IMR-90 (cell line): ENCODE data around the gene CLCF1. TPM values are rescaled to one million over a fixed set of nuclear protein-coding genes. Genes with fewer than 3 reads are reported as not detected.

Source experiments
- ATAC-seq: fragments of 200-7000 bp; cut with Tn5 transposase; 2 replicates; pipeline ENCODE4 v1.9.1; 2020; ENCODE audit warnings: low read depth, mild to moderate bottlenecking, moderate library complexity
- BruUV-seq: library from RNA; stranded (reverse); fragments of 400-500 nt; replicated peaks from 2 replicates; lab custom pipeline; 2021; lab: Mats Ljungman, UMichigan
- CTCF ChIA-PET: fragments of 300-600 bp; formaldehyde crosslinking; extraction: SDS; loops from one replicate; lab custom pipeline; 2021; ENCODE audit warnings: antibody characterized with exemption; lab: Yijun Ruan, JAX
- POLR2A ChIA-PET: fragments of 300-600 bp; sonication (Branson Sonifier 250); formaldehyde crosslinking; loops from one replicate; lab custom pipeline; 2022; ENCODE audit warnings: antibody characterized with exemption; ENCODE audit not compliant: unreplicated experiment; lab: Charles Lee
- DNase-seq: peaks from one replicate; pipeline ENCODE4 v3.0.0; 2013
- H2AFZ ChIP-seq: replicated peaks from 2 replicates; pipeline ENCODE3; 2013; ENCODE audit warnings: low read length, mild to moderate bottlenecking; ENCODE audit not compliant: poor library complexity
- H2AK5ac ChIP-seq: 2 replicates; pipeline ENCODE4 v1.6.1; 2013; ENCODE audit warnings: low read depth, low read length, inconsistent platforms
- H2AK9ac ChIP-seq: replicated peaks from 2 replicates; pipeline ENCODE3; 2013; ENCODE audit warnings: mild to moderate bottlenecking, low read depth, low read length, moderate library complexity; ENCODE audit not compliant: poor library complexity
- H2BK120ac ChIP-seq: 2 replicates; pipeline ENCODE4 v1.6.1; 2013; ENCODE audit warnings: low read depth, low read length, inconsistent platforms
- H2BK15ac ChIP-seq: 3 replicates; pipeline ENCODE4 v1.6.1; 2013; ENCODE audit warnings: low read depth, low read length, inconsistent platforms
- H2BK20ac ChIP-seq: 2 replicates; pipeline ENCODE4 v1.6.1; 2013; ENCODE audit warnings: low read depth, mild to moderate bottlenecking, inconsistent platforms, low read length, moderate library complexity
- H2BK5ac ChIP-seq: 2 replicates; pipeline ENCODE4 v1.6.1; 2013; ENCODE audit warnings: mild to moderate bottlenecking, low read depth, low read length, inconsistent platforms; ENCODE audit not compliant: poor library complexity, severe bottlenecking
- H3K14ac ChIP-seq: replicated peaks from 2 replicates; pipeline ENCODE4 v1.6.1; 2013; ENCODE audit warnings: low read depth, low read length, inconsistent platforms
- H3K18ac ChIP-seq: 2 replicates; pipeline ENCODE4 v1.6.1; 2013; ENCODE audit warnings: low read depth, low read length, control low read depth
- H3K23ac ChIP-seq: 2 replicates; pipeline ENCODE4 v1.6.1; 2013; ENCODE audit warnings: low read depth, low read length, inconsistent platforms
- H3K27ac ChIP-seq: 2 replicates; pipeline ENCODE4 v1.5.1; 2013; ENCODE audit warnings: mild to moderate bottlenecking, control low read depth, low read length; ENCODE audit not compliant: insufficient read depth
- H3K27me3 ChIP-seq: 2 replicates; pipeline ENCODE4 v1.6.1; 2013; ENCODE audit warnings: low read length; ENCODE audit not compliant: control insufficient read depth, insufficient read depth
- H3K36me3 ChIP-seq: 2 replicates; pipeline ENCODE4 v1.6.1; 2013; ENCODE audit warnings: low read length, mixed read lengths; ENCODE audit not compliant: control insufficient read depth, insufficient read depth
- H3K4ac ChIP-seq: 2 replicates; pipeline ENCODE4 v1.6.1; 2013; ENCODE audit warnings: low read depth, low read length, inconsistent platforms
- H3K4me1 ChIP-seq: 2 replicates; pipeline ENCODE4 v1.6.1; 2013; ENCODE audit warnings: low read length, mixed read lengths; ENCODE audit not compliant: control insufficient read depth, insufficient read depth
- H3K4me2 ChIP-seq: 2 replicates; pipeline ENCODE4 v1.6.1; 2013; ENCODE audit warnings: low read depth, mild to moderate bottlenecking, control low read depth, low read length, moderate library complexity
- H3K4me3 ChIP-seq: 2 replicates; pipeline ENCODE4 v1.5.1; 2013; ENCODE audit warnings: low read depth, mild to moderate bottlenecking, control low read depth, low read length, moderate library complexity; ENCODE audit not compliant: insufficient read depth
- H3K56ac ChIP-seq: 2 replicates; pipeline ENCODE4 v1.6.1; 2013; ENCODE audit warnings: low read length, inconsistent platforms; ENCODE audit not compliant: insufficient read depth; ENCODE audit errors: extremely low read depth
- H3K79me1 ChIP-seq, 2 experiments: 2 replicates each; pipeline ENCODE4 v1.6.1; 2013; ENCODE audit warnings: low read length in 2 of 2, inconsistent platforms in 1 of 2, low read depth in 1 of 2
- H3K9ac ChIP-seq: 2 replicates; pipeline ENCODE4 v1.6.1; 2013; ENCODE audit warnings: low read depth, low read length, control low read depth
- H3K9me1 ChIP-seq: 2 replicates; pipeline ENCODE4 v1.6.1; 2013; ENCODE audit warnings: low read length, inconsistent platforms; ENCODE audit not compliant: insufficient read depth
- H3K9me3 ChIP-seq: 2 replicates; pipeline ENCODE4 v1.6.1; 2013; ENCODE audit warnings: low read length; ENCODE audit not compliant: control insufficient read depth, insufficient read depth
- H4K20me1 ChIP-seq: 2 replicates; pipeline ENCODE4 v1.6.1; 2013; ENCODE audit warnings: low read length, inconsistent platforms; ENCODE audit not compliant: insufficient read depth
- H4K5ac ChIP-seq: 2 replicates; pipeline ENCODE4 v1.6.1; 2013; ENCODE audit warnings: mild to moderate bottlenecking, low read depth, low read length, control low read depth
- H4K8ac ChIP-seq, 2 experiments: 2 replicates each; pipeline ENCODE4 v1.6.1; 2013; ENCODE audit warnings: low read depth in 2 of 2, low read length in 2 of 2, control low read depth in 1 of 2, inconsistent platforms in 1 of 2
- H4K91ac ChIP-seq: 2 replicates; pipeline ENCODE4 v1.6.1; 2013; ENCODE audit warnings: low read depth, low read length, inconsistent platforms; ENCODE audit not compliant: insufficient read depth
- CHD1 ChIP-seq: IDR thresholded peaks from 2 replicates; pipeline ENCODE4 v1.6.1; 2012; ENCODE audit warnings: low read depth, low read length, improper control_type of control experiment
- RCOR1 ChIP-seq: IDR thresholded peaks from 2 replicates; pipeline ENCODE4 v1.6.1; 2012; ENCODE audit warnings: mild to moderate bottlenecking, low read length, improper control_type of control experiment; ENCODE audit not compliant: insufficient replicate concordance
- WGBS, 2 experiments: methylation state at CpG; one replicate each; pipeline versions ENCODE4 v1.1.5 to v1.1.7; 2013; ENCODE audit warnings: missing lambda C conversion rate in 2 of 2; ENCODE audit not compliant: insufficient read length in 1 of 2; ENCODE audit errors: extremely low coverage in 2 of 2; 5-methylcytosine and 5-hydroxymethylcytosine counted together
- dilution Hi-C: fragments of 300-500 bp; cut with HindIII; formaldehyde crosslinking; loops from one replicate; pipeline ENCODE4 v1.14.3; 2018; ENCODE audit warnings: low sequenced_read_pairs; ENCODE audit not compliant: unreplicated experiment
- in situ Hi-C: fragments of 300-500 bp; cut with MboI; formaldehyde crosslinking; loops from 3 replicates; pipeline ENCODE4 v1.14.3; 2019; ENCODE audit warnings: low sequenced_read_pairs, inconsistent platforms, mixed read lengths
- intact Hi-C: fragments of 100-400 bp; cut with micrococcal nuclease; formaldehyde crosslinking; loops from 2 replicates; pipeline ENCODE4 v1.10.0; 2022
- polyA plus RNA-seq, 3 experiments: library from polyadenylated mRNA; depleted of rRNA; stranded (reverse); fragments of >200 nt; gene quantifications; 2 replicates each; pipeline ENCODE4 v1.2.3, GENCODE V29; 2012; ENCODE audit warnings: low replicate concordance in 1 of 3
- total RNA-seq: library from RNA; depleted of rRNA; stranded (reverse); fragments of >200 nt; gene quantifications from 2 replicates; pipeline ENCODE4 v1.2.3, GENCODE V29; 2012

Gene CLCF1
- total and polyA plus RNA-seq, 2 of the 4 experiments (the other 2 are of a cell fraction): 5.6 to 27.8 TPM

DNA sequence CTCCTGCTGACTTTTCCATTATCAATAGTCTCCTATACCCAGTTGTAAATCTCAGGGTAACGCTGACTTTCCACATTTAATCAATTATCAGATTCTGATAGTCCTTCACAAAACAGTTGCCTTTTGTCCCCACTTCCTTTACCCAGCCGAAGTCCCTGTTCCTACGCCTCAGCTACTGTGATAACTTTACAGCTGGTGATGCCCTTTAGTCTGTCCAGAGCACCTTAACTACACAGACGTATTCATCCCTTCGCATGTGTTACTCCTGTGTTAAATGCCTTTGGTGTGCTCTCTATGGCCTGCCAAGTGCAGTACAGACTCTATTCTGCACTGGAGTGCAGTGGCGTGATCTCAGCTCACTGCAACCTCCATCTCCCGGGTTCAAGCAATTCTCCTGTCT, 49.9 kb downstream of the CLCF1 start:
- H3K79me1 ChIP-seq: no peaks in the 10 kb centered on the region
- H3K36me3 ChIP-seq: no peaks in the 10 kb centered on the region
- CTCF ChIA-PET: interaction anchor here (1.4 to 1.9 kb wide), 2 partner anchors 22 to 28 kb away, joined by 3 to 4 read pairs; no protein-coding TSS in a partner anchor
- H2AK5ac ChIP-seq: no peak overlapping the region
- no peak overlapping the region for H3K9ac ChIP-seq
- no peaks in the 10 kb centered on the region for H3K9me3 ChIP-seq
- no peak overlapping the region for H2BK120ac ChIP-seq
- 88% methylated on average over 3 of the region's 7 CpGs; no CpG with 5 or more reads in 1 of the 2 experiments for WGBS, 2 experiments
- no peak overlapping the region for H2BK20ac ChIP-seq
- H4K20me1 ChIP-seq: peaks cover 6% of the 10 kb centered on the region; the same call in 1 of the 2 replicates
- no peak overlapping the region for H2AK9ac ChIP-seq
- BruUV-seq: no TSS peak
- intact Hi-C loops: no loop called here
- in situ Hi-C loops: no loop called here
- no peak overlapping the region for H2BK5ac ChIP-seq
- H4K5ac ChIP-seq: no peak overlapping the region
- no peak overlapping the region for H3K23ac ChIP-seq
- no peak overlapping the region for H2AFZ ChIP-seq
- DNase-seq: no peak
- H3K14ac ChIP-seq: no peak overlapping the region
- no peak for ATAC-seq
- no peak overlapping the region for H3K56ac ChIP-seq
- no peak overlapping the region for H3K27ac ChIP-seq
- no peaks in the 10 kb centered on the region for H3K27me3 ChIP-seq
- no peaks in the 10 kb centered on the region for H3K4me1 ChIP-seq
- POLR2A ChIA-PET: no interaction called here
- TF ChIP-seq CHD1 (no peak), RCOR1 (no peak)
- H3K4ac ChIP-seq: no peak overlapping the region
- H3K4me3 ChIP-seq: no peak overlapping the region
- no peak overlapping the region for H2BK15ac ChIP-seq
- H3K18ac ChIP-seq: no peak overlapping the region
- dilution Hi-C loops: no loop called here
- H3K4me2 ChIP-seq: no peak overlapping the region
- H3K9me1 ChIP-seq: peaks cover 3% of the 10 kb centered on the region; the same call in 1 of the 2 replicates
- no peak overlapping the region for H4K8ac ChIP-seq
- H4K91ac ChIP-seq: no peak overlapping the region
